HepG2 (cell line): ENCODE data around the gene WDR19. TPM values are rescaled to one million over a fixed set of nuclear protein-coding genes. Genes with fewer than 3 reads are reported as not detected.

Source experiments
- CHD2 ChIP-seq: IDR thresholded peaks from 2 replicates; pipeline ENCODE4 v1.6.1; 2011; ENCODE audit warnings: low read depth, low read length, improper control_type of control experiment
- ETV5 ChIP-seq: IDR thresholded peaks from 2 replicates; pipeline ENCODE4 v1.6.1; 2018; ENCODE audit warnings: missing biosample characterization, missing genetic modification reagents, inconsistent platforms, borderline replicate concordance
- FOXC1 ChIP-seq: sonication (generic); formaldehyde crosslinking; IDR thresholded peaks from 2 replicates; pipeline ENCODE4 v1.8.0; 2022; ENCODE audit warnings: mild to moderate bottlenecking, missing genetic modification reagents, borderline replicate concordance
- JUND ChIP-seq: sonication (generic); formaldehyde crosslinking; IDR thresholded peaks from 2 replicates; pipeline ENCODE4 v1.8.0; 2022; ENCODE audit warnings: mild to moderate bottlenecking, missing genetic modification reagents
- KLF16 ChIP-seq, 2 experiments: sonication (generic) in 1 of 2; formaldehyde crosslinking in 1 of 2; IDR thresholded peaks; 2 replicates each; pipeline versions ENCODE4 v1.6.1 to v1.8.0; 2016 to 2023; ENCODE audit warnings: missing genetic modification reagents in 2 of 2, missing compliant biosample characterization in 1 of 2
- MEIS1 ChIP-seq: sonication (generic); formaldehyde crosslinking; IDR thresholded peaks from 2 replicates; pipeline ENCODE4 v1.9.0; 2021; ENCODE audit warnings: mild to moderate bottlenecking, missing genetic modification reagents, moderate library complexity, borderline replicate concordance
- NFE2L1 ChIP-seq: sonication (generic); formaldehyde crosslinking; IDR thresholded peaks from 2 replicates; pipeline ENCODE4 v1.4.0; 2020; ENCODE audit warnings: missing genetic modification reagents, mild to moderate bottlenecking, borderline replicate concordance
- NFYB ChIP-seq: sonication (generic); formaldehyde crosslinking; IDR thresholded peaks from 2 replicates; pipeline ENCODE4 v1.4.0; 2020; ENCODE audit warnings: missing genetic modification reagents
- PRPF4 ChIP-seq: fragments of 200-400 bp; formaldehyde crosslinking; IDR thresholded peaks from 2 replicates; pipeline ENCODE4 v1.6.1; 2016; ENCODE audit warnings: low read length, low read depth; ENCODE audit not compliant: poor library complexity, severe bottlenecking
- PTBP1 ChIP-seq: fragments of 200-400 bp; formaldehyde crosslinking; IDR thresholded peaks from 2 replicates; pipeline ENCODE4 v1.6.1; 2018; ENCODE audit warnings: low read length, low read depth; ENCODE audit not compliant: poor library complexity, severe bottlenecking
- SIN3B ChIP-seq: fragments of 150-350 bp; IDR thresholded peaks from 2 replicates; pipeline ENCODE4 v1.6.1; 2014; ENCODE audit warnings: low read length
- SOX6 ChIP-seq, 2 experiments: fragments of 450-650 bp in 1 of 2; sonication (generic) in 1 of 2; formaldehyde crosslinking in 1 of 2; IDR thresholded peaks; 2 replicates each; pipeline versions ENCODE4 v1.4.0 to v1.6.1; 2017 to 2020; ENCODE audit warnings: antibody characterized with exemption in 1 of 2, mild to moderate bottlenecking in 1 of 2, missing genetic modification reagents in 1 of 2
- U2AF1 ChIP-seq: fragments of 200-400 bp; formaldehyde crosslinking; optimal IDR thresholded peaks from 2 replicates; pipeline ENCODE3; 2017; ENCODE audit warnings: mild to moderate bottlenecking, low read depth, low read length
- ZNF879 ChIP-seq: sonication (generic); formaldehyde crosslinking; IDR thresholded peaks from 2 replicates; pipeline ENCODE4 v1.8.1; 2023; ENCODE audit warnings: missing genetic modification reagents
- polyA plus RNA-seq, 8 experiments: library from polyadenylated mRNA; depleted of rRNA in 3 of 8; stranded (reverse) in 7 of 8; unstranded in 1 of 8; fragments of >200 nt; fragmentation: Illumina TruSeq in 4 of 8; extraction: Trizol in 4 of 8; gene quantifications; 2 replicates each; pipeline versions ENCODE4 v1.2.1 to v1.2.3, GENCODE V29; 2011 to 2016; ENCODE audit warnings: low read depth in 4 of 8, missing spikeins in 1 of 8, mixed read lengths in 1 of 8; ENCODE audit not compliant: insufficient read depth in 1 of 8
- total RNA-seq, 5 experiments: library from RNA; depleted of rRNA; stranded (reverse); fragments of >200 nt; fragmentation: Illumina TruSeq; extraction: Trizol; gene quantifications; 2 replicates each; pipeline ENCODE4 v1.2.3, GENCODE V29; 2016; ENCODE audit warnings: low read depth in 1 of 5
- TF ChIP-seq, protein P1 (sequence below): sonication (generic); formaldehyde crosslinking; IDR thresholded peaks from 2 replicates; pipeline ENCODE4 v1.5.1; 2020; ENCODE audit warnings: missing genetic modification reagents, mild to moderate bottlenecking, borderline replicate concordance
- TF ChIP-seq, protein P2 (sequence below): sonication (generic); formaldehyde crosslinking; conservative IDR thresholded peaks from 2 replicates; pipeline ENCODE4 v1.8.0; 2022; ENCODE audit warnings: missing genetic modification reagents
- TF ChIP-seq, protein P3 (sequence below): sonication (generic); formaldehyde crosslinking; IDR thresholded peaks from 2 replicates; pipeline ENCODE4 v1.8.1; 2023; ENCODE audit warnings: missing genetic modification reagents, inconsistent platforms, borderline replicate concordance
- TF ChIP-seq, protein P4 (sequence below): sonication (generic); formaldehyde crosslinking; IDR thresholded peaks from 2 replicates; pipeline ENCODE4 v1.5.0; 2020; ENCODE audit warnings: mild to moderate bottlenecking, missing genetic modification reagents, borderline replicate concordance
- TF ChIP-seq, protein P5 (sequence below): sonication (generic); formaldehyde crosslinking; IDR thresholded peaks from 2 replicates; pipeline ENCODE4 v1.9.0; 2022; ENCODE audit warnings: low read depth, missing genetic modification reagents

The WDR19 gene
- total and polyA plus RNA-seq, 2 of the 13 experiments (the other 11 are each of a cell fraction or from before 2014, with no cell fraction given) = 22.9 to 34.1 TPM

DNA sequence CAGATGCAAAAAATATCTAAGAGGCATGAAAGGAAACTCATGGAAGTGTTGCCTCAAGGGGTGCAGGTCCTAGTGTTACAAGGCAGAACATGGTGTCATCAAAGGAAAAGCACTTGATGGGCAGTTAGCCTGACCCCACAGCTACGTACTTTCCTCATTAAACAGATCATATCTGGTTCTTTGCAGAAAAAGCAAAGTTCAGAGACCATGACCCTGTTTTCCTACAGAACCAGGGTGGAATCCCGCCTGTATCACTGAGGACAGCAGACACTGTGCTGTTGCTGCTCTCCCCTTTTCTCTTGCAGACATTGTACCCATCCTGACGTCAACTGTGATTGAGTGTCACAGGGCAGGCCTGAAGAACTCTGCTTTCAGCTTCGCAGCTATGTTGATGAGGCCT is 92.2 kb downstream of the WDR19 start (continued):
- TF ChIP-seq, protein P1, sequence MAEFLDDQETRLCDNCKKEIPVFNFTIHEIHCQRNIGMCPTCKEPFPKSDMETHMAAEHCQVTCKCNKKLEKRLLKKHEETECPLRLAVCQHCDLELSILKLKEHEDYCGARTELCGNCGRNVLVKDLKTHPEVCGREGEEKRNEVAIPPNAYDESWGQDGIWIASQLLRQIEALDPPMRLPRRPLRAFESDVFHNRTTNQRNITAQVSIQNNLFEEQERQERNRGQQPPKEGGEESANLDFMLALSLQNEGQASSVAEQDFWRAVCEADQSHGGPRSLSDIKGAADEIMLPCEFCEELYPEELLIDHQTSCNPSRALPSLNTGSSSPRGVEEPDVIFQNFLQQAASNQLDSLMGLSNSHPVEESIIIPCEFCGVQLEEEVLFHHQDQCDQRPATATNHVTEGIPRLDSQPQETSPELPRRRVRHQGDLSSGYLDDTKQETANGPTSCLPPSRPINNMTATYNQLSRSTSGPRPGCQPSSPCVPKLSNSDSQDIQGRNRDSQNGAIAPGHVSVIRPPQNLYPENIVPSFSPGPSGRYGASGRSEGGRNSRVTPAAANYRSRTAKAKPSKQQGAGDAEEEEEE (CRISPR knock-in tag) = no peak
- TF ChIP-seq NFE2L1 (no peak), U2AF1 (no peak), SOX6 (IDR thresholded peaks at IDR 0.05) (no peak), SOX6 (CRISPR knock-in tag; IDR thresholded peaks at IDR 0.05) (peak; percentile 70), PTBP1 (no peak), ETV5 (CRISPR knock-in tag) (no peak), SIN3B (no peak), PRPF4 (no peak), FOXC1 (CRISPR knock-in tag) (no peak), JUND (CRISPR knock-in tag) (0 out of 2 replicates have a peak, but pooled peaks have one; percentile 26), NFYB (CRISPR knock-in tag) (no peak), KLF16 (CRISPR knock-in tag; IDR thresholded peaks at IDR 0.05) (no peak), CHD2 (no peak), ZNF879 (CRISPR knock-in tag) (no peak), MEIS1 (CRISPR knock-in tag) (peak; percentile 74; the same call in 1 of the 2 replicates)
- TF ChIP-seq, protein P2, sequence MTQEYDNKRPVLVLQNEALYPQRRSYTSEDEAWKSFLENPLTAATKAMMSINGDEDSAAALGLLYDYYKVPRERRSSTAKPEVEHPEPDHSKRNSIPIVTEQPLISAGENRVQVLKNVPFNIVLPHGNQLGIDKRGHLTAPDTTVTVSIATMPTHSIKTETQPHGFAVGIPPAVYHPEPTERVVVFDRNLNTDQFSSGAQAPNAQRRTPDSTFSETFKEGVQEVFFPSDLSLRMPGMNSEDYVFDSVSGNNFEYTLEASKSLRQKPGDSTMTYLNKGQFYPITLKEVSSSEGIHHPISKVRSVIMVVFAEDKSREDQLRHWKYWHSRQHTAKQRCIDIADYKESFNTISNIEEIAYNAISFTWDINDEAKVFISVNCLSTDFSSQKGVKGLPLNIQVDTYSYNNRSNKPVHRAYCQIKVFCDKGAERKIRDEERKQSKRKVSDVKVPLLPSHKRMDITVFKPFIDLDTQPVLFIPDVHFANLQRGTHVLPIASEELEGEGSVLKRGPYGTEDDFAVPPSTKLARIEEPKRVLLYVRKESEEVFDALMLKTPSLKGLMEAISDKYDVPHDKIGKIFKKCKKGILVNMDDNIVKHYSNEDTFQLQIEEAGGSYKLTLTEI (CRISPR knock-in tag) = no peak
- TF ChIP-seq, protein P3, sequence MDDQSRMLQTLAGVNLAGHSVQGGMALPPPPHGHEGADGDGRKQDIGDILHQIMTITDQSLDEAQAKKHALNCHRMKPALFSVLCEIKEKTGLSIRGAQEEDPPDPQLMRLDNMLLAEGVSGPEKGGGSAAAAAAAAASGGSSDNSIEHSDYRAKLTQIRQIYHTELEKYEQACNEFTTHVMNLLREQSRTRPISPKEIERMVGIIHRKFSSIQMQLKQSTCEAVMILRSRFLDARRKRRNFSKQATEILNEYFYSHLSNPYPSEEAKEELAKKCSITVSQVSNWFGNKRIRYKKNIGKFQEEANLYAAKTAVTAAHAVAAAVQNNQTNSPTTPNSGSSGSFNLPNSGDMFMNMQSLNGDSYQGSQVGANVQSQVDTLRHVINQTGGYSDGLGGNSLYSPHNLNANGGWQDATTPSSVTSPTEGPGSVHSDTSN (CRISPR knock-in tag) = no peak
- TF ChIP-seq, protein P4, sequence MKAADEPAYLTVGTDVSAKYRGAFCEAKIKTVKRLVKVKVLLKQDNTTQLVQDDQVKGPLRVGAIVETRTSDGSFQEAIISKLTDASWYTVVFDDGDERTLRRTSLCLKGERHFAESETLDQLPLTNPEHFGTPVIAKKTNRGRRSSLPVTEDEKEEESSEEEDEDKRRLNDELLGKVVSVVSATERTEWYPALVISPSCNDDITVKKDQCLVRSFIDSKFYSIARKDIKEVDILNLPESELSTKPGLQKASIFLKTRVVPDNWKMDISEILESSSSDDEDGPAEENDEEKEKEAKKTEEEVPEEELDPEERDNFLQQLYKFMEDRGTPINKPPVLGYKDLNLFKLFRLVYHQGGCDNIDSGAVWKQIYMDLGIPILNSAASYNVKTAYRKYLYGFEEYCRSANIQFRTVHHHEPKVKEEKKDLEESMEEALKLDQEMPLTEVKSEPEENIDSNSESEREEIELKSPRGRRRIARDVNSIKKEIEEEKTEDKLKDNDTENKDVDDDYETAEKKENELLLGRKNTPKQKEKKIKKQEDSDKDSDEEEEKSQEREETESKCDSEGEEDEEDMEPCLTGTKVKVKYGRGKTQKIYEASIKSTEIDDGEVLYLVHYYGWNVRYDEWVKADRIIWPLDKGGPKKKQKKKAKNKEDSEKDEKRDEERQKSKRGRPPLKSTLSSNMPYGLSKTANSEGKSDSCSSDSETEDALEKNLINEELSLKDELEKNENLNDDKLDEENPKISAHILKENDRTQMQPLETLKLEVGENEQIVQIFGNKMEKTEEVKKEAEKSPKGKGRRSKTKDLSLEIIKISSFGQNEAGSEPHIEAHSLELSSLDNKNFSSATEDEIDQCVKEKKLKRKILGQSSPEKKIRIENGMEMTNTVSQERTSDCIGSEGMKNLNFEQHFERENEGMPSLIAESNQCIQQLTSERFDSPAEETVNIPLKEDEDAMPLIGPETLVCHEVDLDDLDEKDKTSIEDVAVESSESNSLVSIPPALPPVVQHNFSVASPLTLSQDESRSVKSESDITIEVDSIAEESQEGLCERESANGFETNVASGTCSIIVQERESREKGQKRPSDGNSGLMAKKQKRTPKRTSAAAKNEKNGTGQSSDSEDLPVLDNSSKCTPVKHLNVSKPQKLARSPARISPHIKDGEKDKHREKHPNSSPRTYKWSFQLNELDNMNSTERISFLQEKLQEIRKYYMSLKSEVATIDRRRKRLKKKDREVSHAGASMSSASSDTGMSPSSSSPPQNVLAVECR = peak; percentile 23; the same call in 1 of the 2 replicates
- TF ChIP-seq, protein P5, sequence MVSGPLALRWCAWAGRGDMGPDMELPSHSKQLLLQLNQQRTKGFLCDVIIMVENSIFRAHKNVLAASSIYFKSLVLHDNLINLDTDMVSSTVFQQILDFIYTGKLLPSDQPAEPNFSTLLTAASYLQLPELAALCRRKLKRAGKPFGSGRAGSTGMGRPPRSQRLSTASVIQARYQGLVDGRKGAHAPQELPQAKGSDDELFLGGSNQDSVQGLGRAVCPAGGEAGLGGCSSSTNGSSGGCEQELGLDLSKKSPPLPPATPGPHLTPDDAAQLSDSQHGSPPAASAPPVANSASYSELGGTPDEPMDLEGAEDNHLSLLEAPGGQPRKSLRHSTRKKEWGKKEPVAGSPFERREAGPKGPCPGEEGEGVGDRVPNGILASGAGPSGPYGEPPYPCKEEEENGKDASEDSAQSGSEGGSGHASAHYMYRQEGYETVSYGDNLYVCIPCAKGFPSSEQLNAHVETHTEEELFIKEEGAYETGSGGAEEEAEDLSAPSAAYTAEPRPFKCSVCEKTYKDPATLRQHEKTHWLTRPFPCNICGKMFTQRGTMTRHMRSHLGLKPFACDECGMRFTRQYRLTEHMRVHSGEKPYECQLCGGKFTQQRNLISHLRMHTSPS = no peak
